Measurements from ENCODE around the gene CGB3. TPM values are rescaled to one million over a fixed set of nuclear protein-coding genes. Genes with fewer than 3 reads are reported as not detected.

CGB3 gene
- total RNA-seq, 1 donor from 2014 or later = not detected

DNA sequence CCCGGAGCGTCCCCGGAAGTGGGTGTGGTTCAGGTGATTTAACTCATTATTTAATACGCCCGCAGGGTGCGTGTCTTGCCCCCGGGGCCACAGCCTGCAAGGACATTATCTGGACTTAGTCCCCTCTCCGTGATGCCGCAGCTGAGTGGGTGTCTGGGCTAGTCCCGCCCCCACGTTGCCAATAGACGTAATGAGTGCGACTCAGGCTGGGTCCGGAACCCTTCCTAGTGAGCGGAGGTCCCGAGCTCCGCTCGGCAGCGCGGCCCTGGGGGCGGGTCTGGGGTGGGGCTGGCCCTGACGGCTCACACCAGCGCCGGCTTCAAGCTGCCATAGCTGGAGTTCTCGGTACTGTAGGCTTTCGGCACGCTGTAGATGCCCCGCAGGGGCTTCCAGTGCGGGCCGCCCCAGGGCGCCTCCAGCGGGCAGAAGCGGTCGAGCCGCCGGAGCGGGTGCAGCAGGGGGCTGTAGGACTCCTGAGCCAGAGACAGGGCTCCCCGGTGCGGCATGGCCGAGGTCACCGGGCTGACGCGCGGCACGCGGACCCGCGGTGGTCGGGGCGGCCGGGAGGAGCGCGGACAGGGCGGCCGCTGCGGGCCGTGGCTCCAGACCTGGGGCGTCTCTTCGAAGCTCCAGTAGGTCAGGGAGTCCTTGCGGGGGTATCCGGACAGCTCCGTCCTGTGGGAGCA, 6.3 kb downstream of the CGB3 start:
- DNase-seq (ENCODE audit: low spot score in 2 of 2) = peak; percentile 60 to 75

GRCh38 chr19:49017041-49017665, 7.0 kb downstream of the CGB3 start, which contains the start of gene LHB:
Gene LHB, minus strand, starts transcription at chr19:49017091. Its CDS starts 10 bp downstream, at chr19:49017081.
- DNase-seq (ENCODE audit: low spot score in 2 of 2) (no peak), FAIRE-seq (no peak)

More for the DNA sequence above, 6.3 kb downstream of the CGB3 start:
- FAIRE-seq = no peak

- DNase-seq (ENCODE audit: low spot score in 2 of 2) (peak in 1 of 2 donors; percentile 10), FAIRE-seq (no peak)
These were observed 7.9 kb downstream of the CGB3 start for GRCh38 chr19:49016067-49016839.

GRCh38 chr19:49014870-49015255, 9.3 kb downstream of the CGB3 start:
- DNase-seq (ENCODE audit: low spot score in 2 of 2) (no peak), FAIRE-seq (no peak)

DNA sequence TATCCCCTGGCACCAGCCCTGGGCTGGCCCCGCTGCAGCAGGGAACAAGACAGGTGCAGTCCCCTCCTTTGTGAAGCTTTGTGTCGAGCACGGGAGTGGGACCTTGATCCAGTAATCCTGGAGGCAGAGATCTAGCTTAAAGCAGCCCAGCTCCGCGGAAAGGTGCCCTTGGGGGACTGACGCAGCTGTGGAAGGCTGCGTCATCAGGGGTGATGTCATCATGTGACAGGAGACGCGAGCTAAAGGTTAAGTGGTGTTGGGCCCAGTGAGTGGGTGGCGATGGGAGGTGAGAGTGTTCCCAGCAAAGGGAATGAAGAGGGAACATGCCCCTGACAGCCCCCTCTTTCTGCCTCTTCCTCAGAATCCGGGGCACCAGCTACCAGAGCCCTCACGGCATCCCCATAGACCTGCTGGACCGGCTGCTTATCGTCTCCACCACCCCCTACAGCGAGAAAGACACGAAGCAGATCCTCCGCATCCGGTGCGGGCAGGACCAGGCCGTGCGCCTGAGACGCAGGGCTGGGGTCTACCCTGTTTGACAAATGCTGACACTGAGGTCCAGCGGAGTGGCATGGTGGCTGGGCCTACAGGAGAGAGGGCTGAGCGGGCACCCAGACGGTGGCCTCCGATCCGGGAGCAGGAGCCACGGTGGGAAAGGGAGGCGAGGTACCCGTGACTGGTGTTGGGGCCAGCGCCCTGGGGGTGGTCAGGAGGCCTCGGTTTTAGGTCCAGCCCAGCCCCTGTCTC, 9.8 kb downstream of the CGB3 start:
- FAIRE-seq = no peak
- no peak for DNase-seq (ENCODE audit: low spot score in 2 of 2)

- DNase-seq (ENCODE audit: low spot score in 2 of 2) = no peak
- FAIRE-seq = no peak
These were observed 12.9 kb downstream of the CGB3 start for GRCh38 chr19:49011194-49011593.

DNA sequence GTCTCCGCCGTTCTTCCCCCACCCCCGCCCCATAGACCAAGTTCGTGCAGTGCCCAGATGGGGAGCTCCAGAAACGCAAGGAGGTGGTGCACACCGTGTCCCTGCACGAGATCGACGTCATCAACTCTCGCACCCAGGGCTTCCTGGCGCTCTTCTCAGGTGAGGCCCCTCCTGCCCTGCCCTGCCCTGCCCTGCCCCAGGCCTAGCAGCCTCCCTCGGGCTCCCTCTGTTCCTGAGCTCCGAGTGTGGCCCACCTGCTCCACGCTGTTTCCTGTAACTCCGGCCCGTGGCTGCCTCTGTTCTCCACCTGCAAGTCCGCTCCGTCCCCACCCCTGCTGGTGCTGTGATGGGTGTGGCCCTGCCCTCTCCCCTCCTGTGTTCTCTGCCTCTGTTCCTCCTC, 13.7 kb downstream of the CGB3 start:
- FAIRE-seq (no peak), DNase-seq (ENCODE audit: low spot score in 2 of 2) (no peak)

- DNase-seq (ENCODE audit: low spot score in 2 of 2) = no peak
- FAIRE-seq = no peak
These were observed 14.3 kb downstream of the CGB3 start for GRCh38 chr19:49009828-49010227.

GRCh38 chr19:49006905-49007304, 17.2 kb downstream of the CGB3 start:
- DNase-seq (ENCODE audit: low spot score in 2 of 2) (no peak), FAIRE-seq (no peak)

GRCh38 chr19:49004964-49005614, 19.0 kb downstream of the CGB3 start:
- DNase-seq (ENCODE audit: low spot score in 2 of 2) (no peak), FAIRE-seq (no peak)

DNA sequence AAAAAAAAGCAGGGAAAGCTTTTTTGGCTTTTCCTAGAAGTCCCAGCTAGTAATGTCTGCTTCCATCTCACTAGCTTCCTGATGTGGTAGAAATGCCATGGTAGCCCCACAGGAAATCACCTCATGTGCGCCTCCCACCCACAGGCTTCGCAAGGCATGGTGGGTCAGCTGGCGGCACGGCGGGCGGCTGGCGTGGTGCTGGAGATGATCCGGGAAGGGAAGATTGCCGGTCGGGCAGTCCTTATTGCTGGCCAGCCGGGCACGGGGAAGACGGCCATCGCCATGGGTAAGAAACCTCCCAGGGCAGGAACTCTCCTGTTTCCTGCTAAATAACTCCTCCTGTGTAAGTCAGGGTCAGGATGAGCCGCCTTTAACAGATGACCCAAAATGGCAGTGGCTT, 20.0 kb downstream of the CGB3 start:
- no peak for DNase-seq (ENCODE audit: low spot score in 2 of 2)
- FAIRE-seq = no peak

- DNase-seq (ENCODE audit: low spot score in 2 of 2) = no peak
- no peak for FAIRE-seq
These were observed 24.4 kb downstream of the CGB3 start for GRCh38 chr19:48999481-49000325.

DNA sequence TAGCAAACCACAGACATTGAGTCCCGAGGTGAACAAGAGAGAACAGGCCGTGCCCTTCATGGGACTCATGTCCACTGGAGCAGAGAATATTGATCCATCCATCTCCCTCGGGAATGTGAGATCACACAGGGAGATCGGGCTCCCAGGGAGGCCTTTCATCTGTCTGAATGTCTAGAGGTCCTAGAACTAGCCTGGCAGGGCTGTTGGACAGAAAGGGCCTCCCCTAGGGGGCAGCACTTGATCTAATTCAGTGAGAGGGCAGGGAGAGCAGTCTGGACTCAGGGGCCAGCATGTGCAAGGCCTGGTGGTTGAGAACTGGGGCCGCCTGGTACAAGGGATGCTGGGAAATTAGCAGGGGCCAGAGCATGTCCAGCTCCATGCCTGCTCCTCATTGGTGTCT, 26.2 kb downstream of the CGB3 start:
- FAIRE-seq (no peak), DNase-seq (ENCODE audit: low spot score in 2 of 2) (no peak)

GRCh38 chr19:48994035-48994386, 30.1 kb downstream of the CGB3 start:
- FAIRE-seq (no peak), DNase-seq (ENCODE audit: low spot score in 2 of 2) (no peak)

GRCh38 chr19:48993175-48994034, 30.7 kb downstream of the CGB3 start, which contains the start of the genes GYS1 and RUVBL2:
Gene GYS1, minus strand, starts transcription at chr19:48993309. Its CDS starts 197 bp downstream, at chr19:48993112.
Gene RUVBL2, plus strand, starts transcription at chr19:48993887. Its CDS starts 25 bp downstream, at chr19:48993912.
- FAIRE-seq = peak; percentile 82
- DNase-seq (ENCODE audit: low spot score in 2 of 2) = peak; percentile 97 to 99

GRCh38 chr19:48992581-48993174, 31.5 kb downstream of the CGB3 start:
- FAIRE-seq (no peak), DNase-seq (ENCODE audit: low spot score in 2 of 2) (no peak)

GRCh38 chr19:48991873-48992580, 32.1 kb downstream of the CGB3 start:
- DNase-seq (ENCODE audit: low spot score in 2 of 2) (peak in 1 of 2 donors; percentile 74), FAIRE-seq (no peak)

Measured in frontal cortex (tissue), 4 donors.